ENCODE measurements around the gene MSL1. TPM values are rescaled to one million over a fixed set of nuclear protein-coding genes. Genes with fewer than 3 reads are reported as not detected.

Gene MSL1
- total and polyA plus RNA-seq, 2 of the 4 experiments (the other 2 are of a cell fraction): 28.3 to 48.4 TPM

GRCh38 chr17:40178021-40178601 is 56.3 kb downstream of the MSL1 start:
- CTCF ChIA-PET: interaction anchor here (0.6 kb wide), 1 partner anchor 13 kb away, joined by 5 read pairs; no protein-coding TSS in a partner anchor
- TF ChIP-seq CTCF (conservative IDR thresholded peaks at IDR 0.05; ENCODE audit: low read depth, low read length): no peak
- no peak for TF ChIP-seq NFE2L2 (IDR thresholded peaks at IDR 0.05; ENCODE audit: low read depth, low read length)
- TF ChIP-seq SMC3 (IDR thresholded peaks at IDR 0.05; ENCODE audit: low read depth, low read length): no peak
- TF ChIP-seq RCOR1 (IDR thresholded peaks at IDR 0.05; ENCODE audit: insufficient replicate concordance, low read length): no peak
- TF ChIP-seq RFX5 (IDR thresholded peaks at IDR 0.05; ENCODE audit: low read depth, low read length): no peak
- TF ChIP-seq FOS (IDR thresholded peaks at IDR 0.05; ENCODE audit: low read depth, low read length): no peak
- no peak for TF ChIP-seq MAZ (IDR thresholded peaks at IDR 0.05; ENCODE audit: borderline replicate concordance, low read depth, low read length)
- no peak for TF ChIP-seq MAFK (IDR thresholded peaks at IDR 0.05; ENCODE audit: low read depth, low read length)
- TF ChIP-seq RAD21 (IDR thresholded peaks at IDR 0.05; ENCODE audit: low read length): no peak
- no peak for TF ChIP-seq POLR2A (IDR thresholded peaks at IDR 0.05; ENCODE audit: low read depth, low read length)
- TF ChIP-seq ELK1 (IDR thresholded peaks at IDR 0.05; ENCODE audit: borderline replicate concordance, low read depth, low read length): no peak
- no peak overlapping the region for H3K27ac ChIP-seq (ENCODE audit: insufficient read depth, low read length)
- H3K9me1 ChIP-seq (ENCODE audit: insufficient read depth, low read length): peaks cover 8% of the 10 kb centered on the region; the same call in 1 of the 2 replicates
- in situ Hi-C loops (cut with MboI; ENCODE audit: low sequenced_read_pairs): no loop called here
- H2BK120ac ChIP-seq (ENCODE audit: low read depth, low read length): no peak overlapping the region
- H3K14ac ChIP-seq (replicated peaks; ENCODE audit: low read depth, low read length): no peak overlapping the region
- H3K4me1 ChIP-seq (ENCODE audit: control insufficient read depth, insufficient read depth, low read length): peaks cover 17% of the 10 kb centered on the region
- no peak overlapping the region for H4K91ac ChIP-seq (ENCODE audit: insufficient read depth, low read depth, low read length)
- H3K56ac ChIP-seq (ENCODE audit: extremely low read depth, insufficient read depth, low read length): no peak overlapping the region
- H3K9ac ChIP-seq (ENCODE audit: low read depth, low read length): no peak overlapping the region
- no peak overlapping the region for H2BK15ac ChIP-seq (ENCODE audit: low read depth, low read length)
- DNase-seq (no peak), ATAC-seq (ENCODE audit: low read depth) (no peak)
- no peak overlapping the region for H2AFZ ChIP-seq (replicated peaks; ENCODE audit: low read length, poor library complexity)
- POLR2A ChIA-PET (ENCODE audit: unreplicated experiment): no interaction called here
- no peak overlapping the region for H3K18ac ChIP-seq (ENCODE audit: low read depth, low read length)
- H2AK5ac ChIP-seq (ENCODE audit: low read depth, low read length): no peak overlapping the region
- no TSS peak for BruUV-seq (replicated peaks)
- H2BK20ac ChIP-seq (ENCODE audit: low read depth, low read length): no peak overlapping the region
- H3K79me1 ChIP-seq (ENCODE audit: low read depth in 1 of 2, low read length in 2 of 2): peaks cover 4 to 10% of the 10 kb centered on the region in 2 experiments; a peak in 2 of 4 replicates
- no peak overlapping the region for H3K4ac ChIP-seq (ENCODE audit: low read depth, low read length)
- no peak overlapping the region for H2BK5ac ChIP-seq (ENCODE audit: low read depth, low read length, poor library complexity, severe bottlenecking)
- H2AK9ac ChIP-seq (replicated peaks; ENCODE audit: low read depth, low read length, poor library complexity): no peak overlapping the region
- peaks cover 14% of the 10 kb centered on the region for H4K20me1 ChIP-seq (ENCODE audit: insufficient read depth, low read length)
- H4K8ac ChIP-seq (ENCODE audit: low read depth in 2 of 2, low read length in 2 of 2): no peak overlapping the region
- no peak overlapping the region for H3K4me3 ChIP-seq (ENCODE audit: insufficient read depth, low read depth, low read length)
- dilution Hi-C loops (cut with HindIII; ENCODE audit: low sequenced_read_pairs, unreplicated experiment): no loop called here
- peaks cover 22% of the 10 kb centered on the region for H3K36me3 ChIP-seq (ENCODE audit: control insufficient read depth, insufficient read depth, low read length)
- H4K5ac ChIP-seq (ENCODE audit: low read depth, low read length): no peak overlapping the region
- no peaks in the 10 kb centered on the region for H3K9me3 ChIP-seq (ENCODE audit: control insufficient read depth, insufficient read depth, low read length)
- 72% methylated on average over 6 of the region's 46 CpGs; no CpG with 5 or more reads in 1 of the 2 experiments for WGBS, 2 experiments (ENCODE audit: extremely low coverage in 2 of 2, insufficient read length in 1 of 2)
- no peaks in the 10 kb centered on the region for H3K27me3 ChIP-seq (ENCODE audit: control insufficient read depth, insufficient read depth, low read length)
- no peak overlapping the region for H3K4me2 ChIP-seq (ENCODE audit: low read depth, low read length)
- H3K23ac ChIP-seq (ENCODE audit: low read depth, low read length): no peak overlapping the region
- intact Hi-C loops (cut with micrococcal nuclease): no loop called here
